Keratinocyte (primary cell): ENCODE data around the gene EFEMP1. TPM values are rescaled to one million over a fixed set of nuclear protein-coding genes. Genes with fewer than 3 reads are reported as not detected.

Experiments
- DNase-seq: peaks from one replicate; pipeline ENCODE4 v3.0.0-alpha.2; 2011; ENCODE audit warnings: low read depth, missing footprints, low spot score
- FAIRE-seq: peaks from 2 replicates; lab custom pipeline; 2011; peaks lifted over from hg19 to GRCh38; lab: Jason Lieb, UNC
- H2AFZ ChIP-seq: 2 replicates; pipeline ENCODE4 v1.6.0; 2012; ENCODE audit warnings: low read length, control low read depth, inconsistent platforms; ENCODE audit not compliant: control insufficient read depth
- H3K27ac ChIP-seq: 2 replicates; pipeline ENCODE4 v1.5.1; 2011; ENCODE audit warnings: low read length; ENCODE audit not compliant: control insufficient read depth, insufficient read depth
- H3K27me3 ChIP-seq: 3 replicates; pipeline ENCODE4 v1.6.0; 2011; ENCODE audit warnings: low read length; ENCODE audit not compliant: control insufficient read depth, insufficient read depth; ENCODE audit errors: extremely low read depth
- H3K36me3 ChIP-seq, 2 experiments: 2 replicates in 1 of 2; 3 replicates in 1 of 2; pipeline ENCODE4 v1.5.1; 2011; ENCODE audit warnings: low read length in 2 of 2, mild to moderate bottlenecking in 1 of 2; ENCODE audit not compliant: control insufficient read depth in 2 of 2, insufficient read depth in 2 of 2; ENCODE audit errors: extremely low read depth in 1 of 2
- H3K4me1 ChIP-seq: 3 replicates; pipeline ENCODE4 v1.5.1; 2011; ENCODE audit warnings: low read length; ENCODE audit not compliant: control insufficient read depth, insufficient read depth; ENCODE audit errors: extremely low read depth
- H3K4me2 ChIP-seq: 3 replicates; pipeline ENCODE4 v1.6.0; 2011; ENCODE audit warnings: low read depth, low read length; ENCODE audit not compliant: control insufficient read depth, insufficient read depth; ENCODE audit errors: extremely low read depth
- H3K4me3 ChIP-seq, 3 experiments: fragments of 200-600 bp in 1 of 3; sonication (generic) in 1 of 3; 2 replicates in 2 of 3; 3 replicates in 1 of 3; pipeline ENCODE4 v1.5.1; 2011 to 2016; ENCODE audit warnings: low read length in 3 of 3, mild to moderate bottlenecking in 3 of 3, control low read depth in 2 of 3, inconsistent platforms in 1 of 3, low read depth in 1 of 3, mixed read lengths in 1 of 3, mixed run types in 1 of 3, moderate library complexity in 1 of 3; ENCODE audit not compliant: control insufficient read depth in 2 of 3, insufficient read depth in 2 of 3; ENCODE audit errors: extremely low read depth in 1 of 3
- H3K79me2 ChIP-seq: 2 replicates; pipeline ENCODE4 v1.6.0; 2012; ENCODE audit warnings: low read length; ENCODE audit not compliant: control insufficient read depth, insufficient read depth
- H3K9ac ChIP-seq: 3 replicates; pipeline ENCODE4 v1.6.0; 2011; ENCODE audit warnings: low read length; ENCODE audit not compliant: control insufficient read depth, insufficient read depth; ENCODE audit errors: extremely low read depth
- H3K9me1 ChIP-seq: 3 replicates; pipeline ENCODE4 v1.6.0; 2011; ENCODE audit warnings: low read length; ENCODE audit not compliant: control insufficient read depth, insufficient read depth; ENCODE audit errors: extremely low read depth
- H3K9me3 ChIP-seq: 2 replicates; pipeline ENCODE4 v1.5.1; 2012; ENCODE audit warnings: low read depth, low read length; ENCODE audit not compliant: control insufficient read depth
- H4K20me1 ChIP-seq: 3 replicates; pipeline ENCODE4 v1.6.0; 2011; ENCODE audit warnings: low read length; ENCODE audit not compliant: control insufficient read depth, insufficient read depth; ENCODE audit errors: extremely low read depth
- EZH2 ChIP-seq: IDR thresholded peaks from one replicate; pipeline ENCODE4 v1.6.1; 2012; ENCODE audit warnings: inconsistent platforms, mild to moderate bottlenecking, low read length, moderate library complexity
- dilution Hi-C: fragments of 300-500 bp; cut with MboI; formaldehyde crosslinking; loops from one replicate; pipeline ENCODE4 v1.7.0; 2020; ENCODE audit warnings: low sequenced_read_pairs; ENCODE audit not compliant: extremely low pct_ligation_motif_present
- polyA plus RNA-seq, 5 experiments: library from polyadenylated mRNA; depleted of rRNA in 3 of 5; stranded (reverse) in 3 of 5; stranded (forward) in 1 of 5; unstranded in 1 of 5; fragments of >200 nt; gene quantifications; 1 replicate in 1 of 5; 2 replicates in 3 of 5; 3 replicates in 1 of 5; pipeline versions ENCODE4 v1.2.1 to v1.2.3, GENCODE V29; 2011 to 2012; ENCODE audit warnings: missing spikeins in 2 of 5, low read depth in 1 of 5, low replicate concordance in 1 of 5
- TF ChIP-seq, protein P1 (sequence below), 3 experiments: IDR thresholded peaks in 1 of 3; conservative IDR thresholded peaks in 1 of 3; optimal IDR thresholded peaks in 1 of 3; 2 replicates in 2 of 3; 3 replicates in 1 of 3; pipeline versions ENCODE3 to v1.5.1; 2011; ENCODE audit warnings: low read length in 3 of 3, mild to moderate bottlenecking in 3 of 3, moderate library complexity in 2 of 3, control low read depth in 1 of 3, inconsistent platforms in 1 of 3; ENCODE audit not compliant: insufficient read depth in 2 of 3; ENCODE audit errors: extremely low read depth in 1 of 3

EFEMP1 gene
- polyA plus RNA-seq, 1 donor (not counting 4 experiments of a cell fraction or from before 2014, with no cell fraction given), result 234 TPM

DNA sequence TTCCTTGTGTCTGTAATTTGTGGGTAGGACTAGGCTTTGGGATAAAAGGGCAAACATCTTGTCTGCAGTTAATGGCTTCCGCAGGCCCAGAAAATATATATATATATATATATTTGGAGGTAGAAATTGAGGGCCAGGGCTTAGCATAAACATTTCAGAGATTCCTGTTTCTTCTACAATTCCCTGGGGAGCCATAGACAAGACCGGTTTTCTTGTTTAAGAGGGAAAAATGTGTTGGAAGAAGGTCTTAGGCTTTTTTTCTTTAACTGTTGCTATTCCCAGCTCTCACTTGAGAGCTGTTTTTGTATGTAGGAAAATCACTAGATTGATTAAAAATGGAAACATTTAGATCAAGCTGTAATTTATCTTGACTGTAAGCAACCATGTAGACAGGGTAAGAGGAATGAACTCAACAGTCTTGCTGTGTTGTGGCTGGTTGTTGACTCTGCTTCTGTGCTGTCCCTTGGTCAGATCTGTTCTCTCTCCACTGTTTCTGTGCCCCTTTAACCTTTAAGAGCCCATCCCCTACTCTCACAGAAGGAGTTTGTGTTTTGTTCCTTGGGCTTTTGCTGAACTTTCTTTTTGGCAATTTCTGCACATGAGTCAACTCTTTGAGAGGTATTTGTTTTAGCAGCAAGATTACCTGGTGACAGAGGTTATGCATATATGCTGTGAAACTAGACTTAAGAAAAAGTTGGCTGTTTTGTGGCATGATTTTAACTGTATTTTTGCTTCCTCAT, 58.3 kb downstream of the EFEMP1 start:
- Histone ChIP-seq H3K9me1 (no peaks in the 10 kb centered on the region), H3K4me1 (peaks cover 27% of the 10 kb centered on the region), H3K79me2 (no peaks in the 10 kb centered on the region), H3K9me3 (no peaks in the 10 kb centered on the region), H2AFZ (peak overlapping the region; percentile 61), H3K4me2 (no peak overlapping the region), H3K36me3 (peaks cover 4% of the 10 kb centered on the region in 2 experiments), H3K9ac (no peak overlapping the region), H3K27ac (no peak overlapping the region), H3K4me3 (no peak overlapping the region), H4K20me1 (no peaks in the 10 kb centered on the region), H3K27me3 (no peaks in the 10 kb centered on the region)
- dilution Hi-C loops, result no loop called here
- TF ChIP-seq EZH2, result no peak
- TF ChIP-seq, protein P1, sequence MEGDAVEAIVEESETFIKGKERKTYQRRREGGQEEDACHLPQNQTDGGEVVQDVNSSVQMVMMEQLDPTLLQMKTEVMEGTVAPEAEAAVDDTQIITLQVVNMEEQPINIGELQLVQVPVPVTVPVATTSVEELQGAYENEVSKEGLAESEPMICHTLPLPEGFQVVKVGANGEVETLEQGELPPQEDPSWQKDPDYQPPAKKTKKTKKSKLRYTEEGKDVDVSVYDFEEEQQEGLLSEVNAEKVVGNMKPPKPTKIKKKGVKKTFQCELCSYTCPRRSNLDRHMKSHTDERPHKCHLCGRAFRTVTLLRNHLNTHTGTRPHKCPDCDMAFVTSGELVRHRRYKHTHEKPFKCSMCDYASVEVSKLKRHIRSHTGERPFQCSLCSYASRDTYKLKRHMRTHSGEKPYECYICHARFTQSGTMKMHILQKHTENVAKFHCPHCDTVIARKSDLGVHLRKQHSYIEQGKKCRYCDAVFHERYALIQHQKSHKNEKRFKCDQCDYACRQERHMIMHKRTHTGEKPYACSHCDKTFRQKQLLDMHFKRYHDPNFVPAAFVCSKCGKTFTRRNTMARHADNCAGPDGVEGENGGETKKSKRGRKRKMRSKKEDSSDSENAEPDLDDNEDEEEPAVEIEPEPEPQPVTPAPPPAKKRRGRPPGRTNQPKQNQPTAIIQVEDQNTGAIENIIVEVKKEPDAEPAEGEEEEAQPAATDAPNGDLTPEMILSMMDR (optimal IDR thresholded peaks at IDR 0.05 in 1 of 3, IDR thresholded peaks at IDR 0.05 in 1 of 3, conservative IDR thresholded peaks at IDR 0.05 in 1 of 3; ENCODE audit: extremely low read depth in 1 of 3, insufficient read depth in 2 of 3, low read length in 3 of 3), result no peak
- DNase-seq (no peak), FAIRE-seq (peak; percentile 63)

DNA sequence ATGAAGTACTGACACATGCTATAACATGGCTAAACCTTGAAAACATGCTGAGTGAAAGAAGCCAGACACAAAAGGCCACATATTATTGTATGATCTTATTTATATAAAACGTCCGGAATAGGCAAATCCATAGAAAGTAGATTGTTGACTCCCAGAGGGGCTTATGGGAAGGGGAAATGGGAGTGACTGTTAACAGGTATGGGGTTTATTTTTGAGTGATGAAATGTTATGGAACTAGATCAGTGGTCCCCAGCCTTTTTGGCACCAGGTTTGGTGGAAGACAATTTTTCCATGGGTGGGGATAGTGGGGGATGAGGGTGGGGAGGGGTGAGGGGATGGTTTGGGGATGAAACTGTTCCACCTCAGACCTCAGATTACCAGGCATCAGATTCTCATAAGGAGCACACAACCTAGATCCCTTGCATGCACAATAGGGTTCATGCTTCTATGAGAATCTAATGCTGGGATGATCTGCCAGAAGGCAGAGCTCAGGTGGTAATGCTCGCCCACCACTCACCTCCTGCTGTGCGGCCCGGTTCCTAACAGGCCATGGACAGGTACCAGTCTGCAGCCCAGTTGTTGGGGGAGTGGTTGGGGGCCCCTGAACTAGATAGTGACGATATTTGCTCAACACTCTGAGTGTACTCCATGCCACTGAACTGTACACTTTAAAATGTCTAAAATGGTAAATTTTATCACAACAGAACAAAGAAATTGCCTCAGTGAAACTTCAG, 59.1 kb downstream of the EFEMP1 start:
- no peaks in the 10 kb centered on the region for H3K79me2 ChIP-seq
- DNase-seq (no peak), FAIRE-seq (peak; percentile 51)
- no peaks in the 10 kb centered on the region for H3K27me3 ChIP-seq
- no peak overlapping the region for H2AFZ ChIP-seq
- no peak overlapping the region for H3K4me2 ChIP-seq
- peaks cover 3 to 4% of the 10 kb centered on the region in 2 experiments for H3K36me3 ChIP-seq
- TF ChIP-seq, protein P1 (optimal IDR thresholded peaks at IDR 0.05 in 1 of 3, IDR thresholded peaks at IDR 0.05 in 1 of 3, conservative IDR thresholded peaks at IDR 0.05 in 1 of 3; ENCODE audit: extremely low read depth in 1 of 3, insufficient read depth in 2 of 3, low read length in 3 of 3), result no peak
- no peak for TF ChIP-seq EZH2
- no peaks in the 10 kb centered on the region for H4K20me1 ChIP-seq
- dilution Hi-C loops, result no loop called here
- H3K4me1 ChIP-seq, result peaks cover 22% of the 10 kb centered on the region
- no peak overlapping the region for H3K27ac ChIP-seq
- H3K9ac ChIP-seq, result no peak overlapping the region
- no peaks in the 10 kb centered on the region for H3K9me3 ChIP-seq
- H3K4me3 ChIP-seq, result no peak overlapping the region
- H3K9me1 ChIP-seq, result no peaks in the 10 kb centered on the region
